Measurements from ENCODE around the gene MEX3D. TPM values are rescaled to one million over a fixed set of nuclear protein-coding genes. Genes with fewer than 3 reads are reported as not detected.

MEX3D gene
- polyA plus RNA-seq, 1 experiment = 5.4 TPM

DNA sequence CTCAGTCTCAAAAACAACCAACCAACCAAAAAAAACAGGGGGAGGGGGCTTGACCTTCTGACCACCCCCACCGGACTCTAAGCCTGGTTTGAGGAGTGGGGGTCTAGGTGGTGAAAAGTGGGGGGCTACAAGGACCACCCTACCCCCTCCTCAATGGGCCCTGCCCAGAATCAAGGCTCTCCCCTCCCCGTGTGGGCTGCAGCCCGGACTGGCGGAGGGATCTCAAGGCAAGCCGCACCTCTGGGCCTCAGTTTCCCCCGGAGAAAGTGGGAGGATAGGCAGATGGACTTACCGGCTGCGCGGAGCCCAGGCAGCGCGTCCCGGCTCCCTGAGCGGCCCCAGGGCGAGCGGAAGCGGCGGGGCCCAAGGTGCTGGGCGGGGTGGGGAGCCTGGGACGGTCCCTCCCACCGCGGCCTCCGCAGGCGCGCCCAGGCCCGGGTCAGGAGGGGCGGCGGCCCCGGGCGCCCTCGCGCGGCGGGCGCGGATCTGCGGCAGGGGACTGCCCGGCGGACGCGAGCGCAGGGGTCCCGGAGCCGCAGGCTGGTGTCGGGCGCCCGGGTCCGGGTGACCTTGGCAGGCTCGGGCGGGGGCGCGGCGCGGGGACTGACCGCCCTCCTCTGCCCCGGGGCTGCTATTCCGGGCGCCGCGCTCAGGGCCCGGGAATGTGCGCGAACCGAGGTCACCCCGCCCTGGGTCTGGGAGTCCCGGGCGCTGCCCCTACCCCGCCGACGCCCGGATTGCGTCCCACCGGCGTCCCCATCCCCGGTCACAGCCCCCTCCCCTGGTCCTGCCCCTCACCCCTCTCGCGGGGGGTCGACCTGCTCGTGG is 55.2 kb downstream of the MEX3D start, which contains the start of gene ADAMTSL5:
TSS of gene ADAMTSL5 (minus strand) at position 349 of the 828 bp plus-strand sequence. CDS start 2,076 bp downstream, outside the sequence.
- peaks cover 2% of the 10 kb centered on the region; the same call in 1 of the 2 replicates for H3K36me3 ChIP-seq (ENCODE audit: control insufficient read depth, insufficient read depth, low read length)
- POLR2A ChIA-PET = no interaction called here
- CTCF ChIA-PET = interaction anchor here (0.7 to 1.0 kb wide), 2 partner anchors 9 to 10 kb away, joined by 3 read pairs; no protein-coding TSS in a partner anchor
- TF ChIP-seq, protein P1, sequence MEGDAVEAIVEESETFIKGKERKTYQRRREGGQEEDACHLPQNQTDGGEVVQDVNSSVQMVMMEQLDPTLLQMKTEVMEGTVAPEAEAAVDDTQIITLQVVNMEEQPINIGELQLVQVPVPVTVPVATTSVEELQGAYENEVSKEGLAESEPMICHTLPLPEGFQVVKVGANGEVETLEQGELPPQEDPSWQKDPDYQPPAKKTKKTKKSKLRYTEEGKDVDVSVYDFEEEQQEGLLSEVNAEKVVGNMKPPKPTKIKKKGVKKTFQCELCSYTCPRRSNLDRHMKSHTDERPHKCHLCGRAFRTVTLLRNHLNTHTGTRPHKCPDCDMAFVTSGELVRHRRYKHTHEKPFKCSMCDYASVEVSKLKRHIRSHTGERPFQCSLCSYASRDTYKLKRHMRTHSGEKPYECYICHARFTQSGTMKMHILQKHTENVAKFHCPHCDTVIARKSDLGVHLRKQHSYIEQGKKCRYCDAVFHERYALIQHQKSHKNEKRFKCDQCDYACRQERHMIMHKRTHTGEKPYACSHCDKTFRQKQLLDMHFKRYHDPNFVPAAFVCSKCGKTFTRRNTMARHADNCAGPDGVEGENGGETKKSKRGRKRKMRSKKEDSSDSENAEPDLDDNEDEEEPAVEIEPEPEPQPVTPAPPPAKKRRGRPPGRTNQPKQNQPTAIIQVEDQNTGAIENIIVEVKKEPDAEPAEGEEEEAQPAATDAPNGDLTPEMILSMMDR (IDR thresholded peaks at IDR 0.05; ENCODE audit: insufficient read depth, low read depth, low read length) = no peak
- H3K27me3 ChIP-seq (ENCODE audit: control insufficient read depth, insufficient read depth, low read length) = no peaks in the 10 kb centered on the region
- no peak for DNase-seq (ENCODE audit: low read depth)
- H3K4me3 ChIP-seq (ENCODE audit: low read depth, low read length) = peak within 1 kb of the TSS; percentile 71

DNA sequence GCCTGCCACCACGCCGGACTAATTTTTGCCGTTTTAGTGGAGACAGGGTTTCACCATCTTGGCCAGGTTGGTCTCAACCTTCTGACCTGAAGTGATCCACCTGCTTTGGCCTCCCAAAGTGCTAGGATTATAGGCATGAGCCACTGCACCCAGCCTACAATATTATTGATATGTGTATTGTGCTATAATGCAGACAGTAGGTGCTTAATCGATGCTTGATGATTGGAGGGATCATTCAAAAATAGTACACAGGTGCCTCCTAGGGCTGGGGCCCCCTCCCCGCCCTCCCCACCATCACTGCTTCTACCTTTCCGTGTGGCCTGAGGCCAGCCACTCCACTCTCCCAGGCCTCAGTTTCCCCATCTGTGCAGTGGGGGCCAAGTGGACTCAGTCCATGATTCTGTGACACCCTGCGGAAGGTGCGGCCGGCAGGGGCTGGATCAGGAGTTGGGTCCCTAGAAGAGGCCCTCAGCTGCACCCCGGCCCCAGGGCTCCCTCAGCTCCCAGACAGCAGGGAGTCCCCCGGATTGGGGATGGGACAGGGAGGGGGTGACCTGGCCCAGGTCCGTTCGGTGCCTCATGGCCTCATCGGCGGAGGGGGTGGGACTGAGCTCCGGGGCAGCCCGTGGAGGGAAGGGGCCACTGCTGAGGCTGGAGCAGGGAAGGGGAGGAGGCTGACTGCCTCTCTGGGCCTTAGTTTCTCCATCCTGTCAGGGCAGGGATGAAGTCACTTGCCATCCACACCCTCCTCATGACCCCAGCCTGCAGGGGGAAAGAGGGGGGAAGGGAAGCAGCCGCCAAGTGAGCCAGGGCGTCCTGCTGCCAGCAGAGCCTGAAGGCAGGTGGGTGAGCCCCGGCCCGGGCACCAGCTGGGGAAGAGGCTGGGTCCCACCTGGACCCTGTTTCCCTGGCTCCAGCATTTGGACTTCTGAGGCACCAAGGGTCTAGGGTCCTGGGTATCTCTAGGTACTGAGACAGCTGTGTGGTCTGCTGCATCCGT is 56.5 kb downstream of the MEX3D start:
- peaks cover 2% of the 10 kb centered on the region; the same call in 1 of the 2 replicates for H3K36me3 ChIP-seq (ENCODE audit: control insufficient read depth, insufficient read depth, low read length)
- ChIA-PET CTCF (interaction anchor here (0.8 kb wide), 1 partner anchor 68 kb away, joined by 3 read pairs; no protein-coding TSS in a partner anchor), POLR2A (no interaction called here)
- no peak for DNase-seq (ENCODE audit: low read depth)
- TF ChIP-seq, protein P1 (IDR thresholded peaks at IDR 0.05; ENCODE audit: insufficient read depth, low read depth, low read length) = no peak
- peak overlapping the region; percentile 71 for H3K4me3 ChIP-seq (ENCODE audit: low read depth, low read length)
- H3K27me3 ChIP-seq (ENCODE audit: control insufficient read depth, insufficient read depth, low read length) = no peaks in the 10 kb centered on the region

DNA sequence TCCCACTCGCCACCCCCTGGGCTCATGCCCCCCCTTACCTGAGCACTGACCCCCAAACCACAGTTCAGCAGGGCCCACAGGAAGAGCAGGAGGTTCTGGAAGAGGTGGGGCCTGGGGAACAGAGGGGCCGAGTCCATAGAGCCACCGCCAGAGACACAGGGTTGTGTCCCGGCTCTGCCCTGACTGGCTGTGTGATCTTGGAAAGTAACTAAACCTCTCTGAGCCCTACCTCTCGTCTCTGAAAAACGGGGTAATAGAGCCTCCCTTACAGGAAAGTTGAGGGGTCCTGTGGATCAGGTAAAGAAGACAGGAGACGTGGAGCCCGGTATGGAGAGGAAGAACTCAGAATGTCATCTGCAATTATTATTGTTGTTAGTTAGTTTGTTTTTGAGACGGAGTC is 57.3 kb downstream of the MEX3D start:
- DNase-seq (ENCODE audit: low read depth) = no peak
- ChIA-PET CTCF (no interaction called here), POLR2A (no interaction called here)
- no peaks in the 10 kb centered on the region for H3K27me3 ChIP-seq (ENCODE audit: control insufficient read depth, insufficient read depth, low read length)
- H3K36me3 ChIP-seq (ENCODE audit: control insufficient read depth, insufficient read depth, low read length) = peaks cover 2% of the 10 kb centered on the region; the same call in 1 of the 2 replicates
- TF ChIP-seq, protein P1 (IDR thresholded peaks at IDR 0.05; ENCODE audit: insufficient read depth, low read depth, low read length) = no peak
- no peak overlapping the region for H3K4me3 ChIP-seq (ENCODE audit: low read depth, low read length)

DNA sequence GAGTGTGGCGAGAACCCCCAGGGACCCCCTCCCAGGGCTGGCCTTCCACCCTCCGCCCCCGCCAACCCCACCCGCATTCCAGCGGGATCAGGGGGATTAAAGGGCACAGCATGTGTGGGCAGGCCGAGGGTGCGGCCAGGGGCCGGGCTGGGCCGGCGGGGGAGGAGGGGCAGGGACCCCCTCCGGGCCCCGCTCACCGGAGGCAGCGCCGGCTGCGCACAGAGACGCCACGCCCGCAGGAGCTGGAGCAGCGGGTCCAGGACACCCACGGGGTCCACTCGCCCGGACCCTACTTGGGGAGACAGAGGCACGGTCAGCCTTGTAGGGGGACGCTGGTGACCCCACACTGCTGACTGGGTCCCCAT is 57.7 kb downstream of the MEX3D start:
- Histone ChIP-seq H3K36me3 (ENCODE audit: control insufficient read depth, insufficient read depth, low read length) (peaks cover 2% of the 10 kb centered on the region; the same call in 1 of the 2 replicates), H3K4me3 (ENCODE audit: low read depth, low read length) (no peak overlapping the region), H3K27me3 (ENCODE audit: control insufficient read depth, insufficient read depth, low read length) (no peaks in the 10 kb centered on the region)
- ChIA-PET POLR2A (no interaction called here), CTCF (no interaction called here)
- no peak for DNase-seq (ENCODE audit: low read depth)
- TF ChIP-seq, protein P1 (IDR thresholded peaks at IDR 0.05; ENCODE audit: insufficient read depth, low read depth, low read length) = no peak
